HG03575 (cell line): ENCODE results near the gene ARAP1.

Experiments used
- ATAC-seq: cut with Tn5 transposase; IDR thresholded peaks from one replicate; pipeline ENCODE4 v1.9.1; 2021; ENCODE audit not compliant: unreplicated experiment, insufficient number of reproducible peaks, low FRiP score; ENCODE audit errors: extremely low read depth

ARAP1 gene

GRCh38 chr11:72766152-72766902, 14.1 kb upstream of the ARAP1 start:
- ATAC-seq: no peak

GRCh38 chr11:72764503-72764902, 12.3 kb upstream of the ARAP1 start:
- no peak for ATAC-seq

GRCh38 chr11:72763823-72764222, 11.6 kb upstream of the ARAP1 start:
- ATAC-seq: no peak

- ATAC-seq: no peak
Observed at GRCh38 chr11:72762641-72763304, 10.6 kb upstream of the ARAP1 start.

GRCh38 chr11:72760539-72761405, 8.6 kb upstream of the ARAP1 start:
- no peak for ATAC-seq

- ATAC-seq: no peak
Observed at GRCh38 chr11:72759468-72759985, 7.3 kb upstream of the ARAP1 start.

GRCh38 chr11:72758690-72759389, 6.6 kb upstream of the ARAP1 start:
- ATAC-seq: no peak

- no peak for ATAC-seq
Observed at GRCh38 chr11:72758304-72758689, 6.1 kb upstream of the ARAP1 start.

- ATAC-seq: no peak
Observed at GRCh38 chr11:72755713-72756285, 3.6 kb upstream of the ARAP1 start.

- ATAC-seq: no peak
Observed at GRCh38 chr11:72754544-72755155, 2.4 kb upstream of the ARAP1 start.

GRCh38 chr11:72754149-72754543, 1.9 kb upstream of the ARAP1 start:
- ATAC-seq: no peak

GRCh38 chr11:72753341-72754148, 1.3 kb upstream of the ARAP1 start:
- no peak for ATAC-seq

GRCh38 chr11:72751116-72752087, 806 bp downstream of the ARAP1 start:
- ATAC-seq: no peak

GRCh38 chr11:72750556-72751115, 1.6 kb downstream of the ARAP1 start:
- no peak for ATAC-seq

GRCh38 chr11:72750086-72750485, 2.1 kb downstream of the ARAP1 start:
- ATAC-seq: no peak

- no peak for ATAC-seq
Observed at GRCh38 chr11:72747289-72747855, 4.8 kb downstream of the ARAP1 start.
